ENCODE measurements around the gene NR1I3.

Gene NR1I3

DNA sequence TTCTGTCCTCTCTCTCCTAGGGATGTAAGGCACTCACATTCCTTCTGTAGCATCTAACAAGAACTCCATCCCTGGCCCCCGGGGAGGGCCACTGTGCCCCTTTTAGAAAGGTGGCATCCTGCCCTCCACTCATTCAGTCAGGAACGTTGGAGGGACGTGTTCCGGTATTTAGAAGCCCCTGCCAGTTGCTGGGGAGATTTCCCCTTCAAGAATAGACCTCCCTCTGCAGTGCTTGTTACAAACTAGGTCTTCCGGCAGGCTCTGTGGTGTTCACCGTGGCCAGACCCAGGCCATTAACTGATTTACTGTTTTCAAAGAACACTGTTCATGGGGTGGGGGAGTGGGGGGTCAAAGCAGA is 21.3 kb upstream of the NR1I3 start:
- TF ChIP-seq, protein P1, sequence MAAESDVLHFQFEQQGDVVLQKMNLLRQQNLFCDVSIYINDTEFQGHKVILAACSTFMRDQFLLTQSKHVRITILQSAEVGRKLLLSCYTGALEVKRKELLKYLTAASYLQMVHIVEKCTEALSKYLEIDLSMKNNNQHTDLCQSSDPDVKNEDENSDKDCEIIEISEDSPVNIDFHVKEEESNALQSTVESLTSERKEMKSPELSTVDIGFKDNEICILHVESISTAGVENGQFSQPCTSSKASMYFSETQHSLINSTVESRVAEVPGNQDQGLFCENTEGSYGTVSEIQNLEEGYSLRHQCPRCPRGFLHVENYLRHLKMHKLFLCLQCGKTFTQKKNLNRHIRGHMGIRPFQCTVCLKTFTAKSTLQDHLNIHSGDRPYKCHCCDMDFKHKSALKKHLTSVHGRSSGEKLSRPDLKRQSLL (tag by site-specific recombination; IDR thresholded peaks at IDR 0.05), result no peak
- TF ChIP-seq ZNF350 (tag by site-specific recombination; IDR thresholded peaks at IDR 0.05) (no peak), FEZF1 (tag by site-specific recombination; IDR thresholded peaks at IDR 0.05) (no peak), PRDM1 (tag by site-specific recombination; IDR thresholded peaks at IDR 0.05) (no peak), SP2 (tag by site-specific recombination; IDR thresholded peaks at IDR 0.05) (no peak), ZNF155 (tag by site-specific recombination; IDR thresholded peaks at IDR 0.05) (no peak), ZNF132 (tag by site-specific recombination; IDR thresholded peaks at IDR 0.05; ENCODE audit: borderline replicate concordance) (no peak), ZNF610 (tag by site-specific recombination; IDR thresholded peaks at IDR 0.05; ENCODE audit: borderline replicate concordance) (no peak), ZBTB20 (tag by site-specific recombination; IDR thresholded peaks at IDR 0.05) (no peak), ZNF658 (tag by site-specific recombination; IDR thresholded peaks at IDR 0.05) (no peak), ZNF404 (tag by site-specific recombination; IDR thresholded peaks at IDR 0.05) (no peak), SP7 (tag by site-specific recombination; IDR thresholded peaks at IDR 0.05) (no peak), ZNF292 (tag by site-specific recombination; IDR thresholded peaks at IDR 0.05; ENCODE audit: borderline replicate concordance, low read depth) (no peak)
- TF ChIP-seq, protein P2, sequence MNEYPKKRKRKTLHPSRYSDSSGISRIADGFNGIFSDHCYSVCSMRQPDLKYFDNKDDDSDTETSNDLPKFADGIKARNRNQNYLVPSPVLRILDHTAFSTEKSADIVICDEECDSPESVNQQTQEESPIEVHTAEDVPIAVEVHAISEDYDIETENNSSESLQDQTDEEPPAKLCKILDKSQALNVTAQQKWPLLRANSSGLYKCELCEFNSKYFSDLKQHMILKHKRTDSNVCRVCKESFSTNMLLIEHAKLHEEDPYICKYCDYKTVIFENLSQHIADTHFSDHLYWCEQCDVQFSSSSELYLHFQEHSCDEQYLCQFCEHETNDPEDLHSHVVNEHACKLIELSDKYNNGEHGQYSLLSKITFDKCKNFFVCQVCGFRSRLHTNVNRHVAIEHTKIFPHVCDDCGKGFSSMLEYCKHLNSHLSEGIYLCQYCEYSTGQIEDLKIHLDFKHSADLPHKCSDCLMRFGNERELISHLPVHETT (tag by site-specific recombination; IDR thresholded peaks at IDR 0.05), result no peak
- TF ChIP-seq, protein P3, sequence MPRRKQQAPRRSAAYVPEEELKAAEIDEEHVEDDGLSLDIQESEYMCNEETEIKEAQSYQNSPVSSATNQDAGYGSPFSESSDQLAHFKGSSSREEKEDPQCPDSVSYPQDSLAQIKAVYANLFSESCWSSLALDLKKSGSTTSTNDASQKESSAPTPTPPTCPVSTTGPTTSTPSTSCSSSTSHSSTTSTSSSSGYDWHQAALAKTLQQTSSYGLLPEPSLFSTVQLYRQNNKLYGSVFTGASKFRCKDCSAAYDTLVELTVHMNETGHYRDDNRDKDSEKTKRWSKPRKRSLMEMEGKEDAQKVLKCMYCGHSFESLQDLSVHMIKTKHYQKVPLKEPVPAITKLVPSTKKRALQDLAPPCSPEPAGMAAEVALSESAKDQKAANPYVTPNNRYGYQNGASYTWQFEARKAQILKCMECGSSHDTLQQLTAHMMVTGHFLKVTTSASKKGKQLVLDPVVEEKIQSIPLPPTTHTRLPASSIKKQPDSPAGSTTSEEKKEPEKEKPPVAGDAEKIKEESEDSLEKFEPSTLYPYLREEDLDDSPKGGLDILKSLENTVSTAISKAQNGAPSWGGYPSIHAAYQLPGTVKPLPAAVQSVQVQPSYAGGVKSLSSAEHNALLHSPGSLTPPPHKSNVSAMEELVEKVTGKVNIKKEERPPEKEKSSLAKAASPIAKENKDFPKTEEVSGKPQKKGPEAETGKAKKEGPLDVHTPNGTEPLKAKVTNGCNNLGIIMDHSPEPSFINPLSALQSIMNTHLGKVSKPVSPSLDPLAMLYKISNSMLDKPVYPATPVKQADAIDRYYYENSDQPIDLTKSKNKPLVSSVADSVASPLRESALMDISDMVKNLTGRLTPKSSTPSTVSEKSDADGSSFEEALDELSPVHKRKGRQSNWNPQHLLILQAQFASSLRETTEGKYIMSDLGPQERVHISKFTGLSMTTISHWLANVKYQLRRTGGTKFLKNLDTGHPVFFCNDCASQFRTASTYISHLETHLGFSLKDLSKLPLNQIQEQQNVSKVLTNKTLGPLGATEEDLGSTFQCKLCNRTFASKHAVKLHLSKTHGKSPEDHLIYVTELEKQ (tag by site-specific recombination; IDR thresholded peaks at IDR 0.05; ENCODE audit: borderline replicate concordance), result no peak
- TF ChIP-seq, protein P4, sequence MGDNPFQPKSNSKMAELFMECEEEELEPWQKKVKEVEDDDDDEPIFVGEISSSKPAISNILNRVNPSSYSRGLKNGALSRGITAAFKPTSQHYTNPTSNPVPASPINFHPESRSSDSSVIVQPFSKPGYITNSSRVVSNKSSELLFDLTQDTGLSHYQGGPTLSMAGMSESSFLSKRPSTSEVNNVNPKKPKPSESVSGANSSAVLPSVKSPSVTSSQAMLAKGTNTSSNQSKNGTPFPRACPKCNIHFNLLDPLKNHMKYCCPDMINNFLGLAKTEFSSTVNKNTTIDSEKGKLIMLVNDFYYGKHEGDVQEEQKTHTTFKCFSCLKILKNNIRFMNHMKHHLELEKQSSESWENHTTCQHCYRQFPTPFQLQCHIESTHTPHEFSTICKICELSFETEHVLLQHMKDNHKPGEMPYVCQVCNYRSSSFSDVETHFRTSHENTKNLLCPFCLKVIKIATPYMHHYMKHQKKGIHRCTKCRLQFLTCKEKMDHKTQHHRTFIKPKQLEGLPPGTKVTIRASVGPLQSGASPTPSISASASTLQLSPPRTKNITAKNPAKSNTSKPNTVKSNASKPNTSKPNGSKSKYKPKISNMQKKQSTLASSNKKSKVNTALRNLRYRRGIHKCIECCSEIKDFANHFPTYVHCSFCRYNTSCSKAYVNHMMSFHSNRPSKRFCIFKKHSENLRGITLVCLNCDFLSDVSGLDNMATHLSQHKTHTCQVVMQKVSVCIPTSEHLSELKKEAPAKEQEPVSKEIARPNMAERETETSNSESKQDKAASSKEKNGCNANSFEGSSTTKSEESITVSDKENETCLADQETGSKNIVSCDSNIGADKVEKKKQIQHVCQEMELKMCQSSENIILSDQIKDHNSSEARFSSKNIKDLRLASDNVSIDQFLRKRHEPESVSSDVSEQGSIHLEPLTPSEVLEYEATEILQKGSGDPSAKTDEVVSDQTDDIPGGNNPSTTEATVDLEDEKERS (tag by site-specific recombination; IDR thresholded peaks at IDR 0.05), result no peak
- ChIA-PET POLR2A (interaction anchor here (1.1 to 2.1 kb wide), 2 partner anchors 11 to 33 kb away, joined by 3 to 6 read pairs; partner anchors contain the start of gene TOMM40L), CTCF (interaction anchor here (0.6 to 2.5 kb wide), 3 partner anchors 33 to 103 kb away, joined by 3 to 11 read pairs (median 3); partner anchors contain the start of gene TOMM40L)
- H3K36me3 ChIP-seq (ENCODE audit: control insufficient read depth in 2 of 2, insufficient read depth in 1 of 2, low read length in 2 of 2), result no peaks in the 10 kb centered on the region
- H3K27ac ChIP-seq (ENCODE audit: extremely low read depth, low read depth, low read length), result no peak overlapping the region
- no peaks in the 10 kb centered on the region for H3K9me3 ChIP-seq (ENCODE audit: control insufficient read depth, insufficient read depth, low read depth, low read length)
- H3K4me3 ChIP-seq (ENCODE audit: low read depth, low read length), result no peak overlapping the region
- peaks cover 6% of the 10 kb centered on the region; the same call in 1 of the 2 replicates for H3K4me1 ChIP-seq (ENCODE audit: control insufficient read depth, insufficient read depth, low read length)

Measured in HEK293 (cell line).